HL-60 (cell line): ENCODE measurements around the gene ZFAND5.
A peak's percentile ranks its signal among the peaks of the same experiment; 100 is the strongest.

Experiments used
- DNase-seq, 2 experiments: peaks; one replicate each; pipeline ENCODE4 v3.0.0-alpha.2; 2010 to 2020; ENCODE audit warnings: low read depth in 1 of 2, low spot score in 1 of 2
- H3K27ac ChIP-seq: fragments of 250-450 bp; sonication (Bioruptor Pico); replicated peaks from 2 replicates; pipeline ENCODE4 v1.5.1; 2020; ENCODE audit warnings: mild to moderate bottlenecking, moderate library complexity
- H3K27me3 ChIP-seq: fragments of 250-450 bp; sonication (Bioruptor Pico); 2 replicates; pipeline ENCODE4 v1.5.1; 2021; ENCODE audit warnings: mild to moderate bottlenecking, moderate library complexity; ENCODE audit not compliant: insufficient read depth, poor library complexity, severe bottlenecking
- H3K4me3 ChIP-seq: replicated peaks from 2 replicates; pipeline ENCODE4 v1.5.1; 2011; ENCODE audit warnings: mild to moderate bottlenecking, control low read depth, low read length; ENCODE audit not compliant: insufficient read depth
- CTCF ChIP-seq: IDR thresholded peaks from one replicate; pipeline ENCODE4 v1.5.1; 2011; ENCODE audit warnings: low read length, control low read depth, inconsistent platforms; ENCODE audit not compliant: insufficient read depth
- GABPA ChIP-seq: IDR thresholded peaks from 2 replicates; pipeline ENCODE4 v1.6.1; 2012; ENCODE audit warnings: low read depth
- POLR2AphosphoS5 ChIP-seq: IDR thresholded peaks from 2 replicates; pipeline ENCODE4 v1.6.1; 2012; ENCODE audit warnings: low read depth
- REST ChIP-seq: IDR thresholded peaks from 2 replicates; pipeline ENCODE4 v1.6.1; 2012; ENCODE audit warnings: low read depth; ENCODE audit not compliant: insufficient replicate concordance
- SPI1 ChIP-seq: IDR thresholded peaks from 2 replicates; pipeline ENCODE4 v1.6.1; 2012; ENCODE audit warnings: low read depth, mild to moderate bottlenecking, borderline replicate concordance

ZFAND5 gene

GRCh38 chr9:72394066-72394465 lies 29.1 kb upstream of the ZFAND5 start:
- H3K4me3 ChIP-seq, result no peak overlapping the region
- H3K27me3 ChIP-seq, result no peaks in the 10 kb centered on the region
- peak overlapping the region; percentile 85 for H3K27ac ChIP-seq
- DNase-seq, result peak; percentile 9 to 69
- TF ChIP-seq SPI1, result no peak
- TF ChIP-seq POLR2AphosphoS5, result no peak

- Histone ChIP-seq H3K4me3 (no peak overlapping the region), H3K27ac (no peak overlapping the region), H3K27me3 (no peaks in the 10 kb centered on the region)
- DNase-seq, result no peak
- no peak for TF ChIP-seq REST
- TF ChIP-seq CTCF, result no peak
- TF ChIP-seq POLR2AphosphoS5, result no peak
- no peak for TF ChIP-seq SPI1
- no peak for TF ChIP-seq GABPA
These were observed 25.9 kb upstream of the ZFAND5 start for GRCh38 chr9:72390907-72391306.

GRCh38 chr9:72386186-72386585 lies 21.2 kb upstream of the ZFAND5 start:
- Histone ChIP-seq H3K27me3 (no peaks in the 10 kb centered on the region), H3K4me3 (no peak overlapping the region), H3K27ac (no peak overlapping the region)
- TF ChIP-seq POLR2AphosphoS5 (no peak), REST (no peak), SPI1 (no peak), CTCF (no peak), GABPA (no peak)
- no peak for DNase-seq

- no peak overlapping the region for H3K4me3 ChIP-seq
- no peak overlapping the region for H3K27ac ChIP-seq
- no peak for DNase-seq
- H3K27me3 ChIP-seq, result no peaks in the 10 kb centered on the region
- TF ChIP-seq POLR2AphosphoS5, result no peak
- TF ChIP-seq SPI1, result no peak
- no peak for TF ChIP-seq REST
- TF ChIP-seq GABPA, result no peak
- TF ChIP-seq CTCF, result no peak
These were observed 19.9 kb upstream of the ZFAND5 start for GRCh38 chr9:72384710-72385485.
